A673 (cell line): Measurements from ENCODE around the gene TERB1. TPM values are rescaled to one million over a fixed set of nuclear protein-coding genes. Genes with fewer than 3 reads are reported as not detected.

Experiments used
- BruUV-seq: library from RNA; stranded (reverse); fragments of 400-500 nt; replicated peaks from 2 replicates; lab custom pipeline; 2021; lab: Mats Ljungman, UMichigan
- CTCF ChIA-PET: fragments of 300-600 bp; sonication (Branson Sonifier 250); formaldehyde crosslinking; loops from one replicate; lab custom pipeline; 2022; ENCODE audit warnings: antibody characterized with exemption; lab: Charles Lee
- POLR2A ChIA-PET: fragments of 300-600 bp; sonication (Branson Sonifier 250); formaldehyde crosslinking; loops from one replicate; lab custom pipeline; 2022; ENCODE audit warnings: antibody characterized with exemption; ENCODE audit not compliant: low non-redundant PET; lab: Charles Lee
- DNase-seq: peaks from one replicate; pipeline ENCODE4 v3.0.0-alpha.2; 2015; ENCODE audit warnings: low spot score
- H3K27ac ChIP-seq: fragments of 200-600 bp; sonication (generic); 2 replicates; pipeline ENCODE4 v1.5.1; 2016; ENCODE audit warnings: mixed run types, low read depth, mild to moderate bottlenecking, mixed read lengths, antibody characterized with exemption, low read length; ENCODE audit not compliant: poor library complexity, severe bottlenecking
- H3K27me3 ChIP-seq: fragments of 200-600 bp; sonication (generic); replicated peaks from 2 replicates; pipeline ENCODE4 v1.6.1; 2017; ENCODE audit warnings: mixed run types, low read depth, mild to moderate bottlenecking, mixed read lengths, antibody characterized with exemption, low read length; ENCODE audit not compliant: insufficient read depth, poor library complexity
- H3K36me3 ChIP-seq: fragments of 200-600 bp; sonication (generic); 2 replicates; pipeline ENCODE4 v1.6.1; 2016; ENCODE audit warnings: mixed run types, mild to moderate bottlenecking, mixed read lengths, antibody characterized with exemption, low read length; ENCODE audit not compliant: insufficient read depth, poor library complexity, severe bottlenecking
- H3K4me1 ChIP-seq: fragments of 200-600 bp; sonication (generic); 2 replicates; pipeline ENCODE4 v1.6.1; 2017; ENCODE audit warnings: mixed run types, mild to moderate bottlenecking, mixed read lengths, antibody characterized with exemption, low read length; ENCODE audit not compliant: insufficient read depth, poor library complexity, severe bottlenecking
- H3K4me3 ChIP-seq: fragments of 200-600 bp; sonication (generic); 2 replicates; pipeline ENCODE4 v1.5.1; 2016; ENCODE audit warnings: low read depth, mixed run types, mild to moderate bottlenecking, mixed read lengths, low read length; ENCODE audit not compliant: poor library complexity, severe bottlenecking
- H3K9me3 ChIP-seq: fragments of 200-600 bp; sonication (generic); 2 replicates; pipeline ENCODE4 v1.6.1; 2016; ENCODE audit warnings: mixed run types, low read depth, mild to moderate bottlenecking, mixed read lengths, antibody characterized with exemption, low read length; ENCODE audit not compliant: poor library complexity, severe bottlenecking
- EZH2 ChIP-seq: fragments of 200-600 bp; sonication (generic); IDR thresholded peaks from 2 replicates; pipeline ENCODE4 v1.6.1; 2017; ENCODE audit warnings: borderline replicate concordance, low read depth, mild to moderate bottlenecking, mixed read lengths, antibody characterized with exemption, low read length; ENCODE audit not compliant: poor library complexity, severe bottlenecking
- intact Hi-C: fragments of 100-400 bp; cut with micrococcal nuclease; formaldehyde crosslinking; loops from one replicate; pipeline ENCODE4 v1.10.0; 2022; ENCODE audit not compliant: unreplicated experiment
- total RNA-seq: library from RNA; stranded (reverse); gene quantifications from 2 replicates; pipeline ENCODE4 v1.2.3, GENCODE V29; 2021
- TF ChIP-seq, protein P1 (sequence below): fragments of 300-800, 200-600 bp; sonication (generic); conservative IDR thresholded peaks from 2 replicates; pipeline ENCODE4 v1.5.1; 2017; ENCODE audit warnings: low read depth, mild to moderate bottlenecking, antibody characterized with exemption, low read length, moderate library complexity, mixed read lengths

The TERB1 gene
- total RNA-seq, 1 experiment from 2014 or later = not detected

DNA sequence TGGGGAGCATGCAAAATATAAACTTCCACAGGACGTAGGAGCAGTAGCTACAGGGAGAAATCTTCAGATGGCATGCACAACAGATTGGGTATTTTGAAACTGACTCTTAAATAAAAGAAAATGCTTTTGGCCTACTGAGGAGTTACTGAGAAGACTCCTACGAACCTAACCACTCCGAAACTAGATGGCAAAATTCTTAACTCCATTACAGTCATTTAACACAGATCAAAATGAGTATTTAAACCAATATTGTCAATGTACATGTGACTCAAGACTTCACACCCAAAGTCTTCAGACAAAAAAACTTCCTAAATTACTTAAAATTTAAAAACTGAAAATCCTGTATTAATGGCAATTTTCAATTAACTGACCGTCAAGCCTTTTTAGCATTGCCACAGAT lies 8.4 kb upstream of the TERB1 start:
- no peaks in the 10 kb centered on the region for H3K4me1 ChIP-seq
- TSS peak; percentile 4 for BruUV-seq
- CTCF ChIA-PET = no interaction called here
- TF ChIP-seq EZH2 = no peak
- TF ChIP-seq, protein P1, sequence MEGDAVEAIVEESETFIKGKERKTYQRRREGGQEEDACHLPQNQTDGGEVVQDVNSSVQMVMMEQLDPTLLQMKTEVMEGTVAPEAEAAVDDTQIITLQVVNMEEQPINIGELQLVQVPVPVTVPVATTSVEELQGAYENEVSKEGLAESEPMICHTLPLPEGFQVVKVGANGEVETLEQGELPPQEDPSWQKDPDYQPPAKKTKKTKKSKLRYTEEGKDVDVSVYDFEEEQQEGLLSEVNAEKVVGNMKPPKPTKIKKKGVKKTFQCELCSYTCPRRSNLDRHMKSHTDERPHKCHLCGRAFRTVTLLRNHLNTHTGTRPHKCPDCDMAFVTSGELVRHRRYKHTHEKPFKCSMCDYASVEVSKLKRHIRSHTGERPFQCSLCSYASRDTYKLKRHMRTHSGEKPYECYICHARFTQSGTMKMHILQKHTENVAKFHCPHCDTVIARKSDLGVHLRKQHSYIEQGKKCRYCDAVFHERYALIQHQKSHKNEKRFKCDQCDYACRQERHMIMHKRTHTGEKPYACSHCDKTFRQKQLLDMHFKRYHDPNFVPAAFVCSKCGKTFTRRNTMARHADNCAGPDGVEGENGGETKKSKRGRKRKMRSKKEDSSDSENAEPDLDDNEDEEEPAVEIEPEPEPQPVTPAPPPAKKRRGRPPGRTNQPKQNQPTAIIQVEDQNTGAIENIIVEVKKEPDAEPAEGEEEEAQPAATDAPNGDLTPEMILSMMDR = no peak
- no peak for DNase-seq
- no peak overlapping the region for H3K27ac ChIP-seq
- intact Hi-C loops = no loop called here
- no peaks in the 10 kb centered on the region for H3K9me3 ChIP-seq
- no peaks in the 10 kb centered on the region for H3K27me3 ChIP-seq
- H3K4me3 ChIP-seq = no peak overlapping the region
- H3K36me3 ChIP-seq = peaks cover 72% of the 10 kb centered on the region
- POLR2A ChIA-PET = no interaction called here

DNA sequence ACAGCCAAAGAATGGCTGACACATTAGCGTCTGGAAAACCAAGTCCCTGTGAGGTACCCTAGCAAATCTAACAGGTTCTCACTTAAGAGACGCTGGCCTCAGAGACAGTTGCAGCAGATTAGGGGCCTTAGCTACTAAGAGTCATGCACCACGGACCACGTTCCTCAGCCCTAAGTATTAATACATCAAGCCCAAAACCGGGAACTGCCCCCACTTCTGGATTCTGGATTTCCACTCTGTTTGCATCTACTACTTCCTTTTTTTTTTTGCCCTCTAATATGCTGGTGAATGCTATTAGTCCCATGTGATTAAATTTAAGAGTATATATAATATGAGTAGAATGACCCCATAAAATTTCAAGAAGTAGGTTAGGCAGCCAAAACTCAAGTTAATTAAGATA lies 775 bp upstream of the TERB1 start:
- ChIA-PET POLR2A (no interaction called here), CTCF (no interaction called here)
- intact Hi-C loops = no loop called here
- Histone ChIP-seq H3K9me3 (no peaks in the 10 kb centered on the region), H3K4me3 (no peak overlapping the region), H3K4me1 (no peaks in the 10 kb centered on the region), H3K27ac (no peak overlapping the region), H3K27me3 (no peaks in the 10 kb centered on the region), H3K36me3 (peaks cover 45% of the 10 kb centered on the region)
- TF ChIP-seq EZH2 = no peak
- TF ChIP-seq, protein P1 = no peak
- no peak for DNase-seq
- BruUV-seq = no TSS peak

DNA sequence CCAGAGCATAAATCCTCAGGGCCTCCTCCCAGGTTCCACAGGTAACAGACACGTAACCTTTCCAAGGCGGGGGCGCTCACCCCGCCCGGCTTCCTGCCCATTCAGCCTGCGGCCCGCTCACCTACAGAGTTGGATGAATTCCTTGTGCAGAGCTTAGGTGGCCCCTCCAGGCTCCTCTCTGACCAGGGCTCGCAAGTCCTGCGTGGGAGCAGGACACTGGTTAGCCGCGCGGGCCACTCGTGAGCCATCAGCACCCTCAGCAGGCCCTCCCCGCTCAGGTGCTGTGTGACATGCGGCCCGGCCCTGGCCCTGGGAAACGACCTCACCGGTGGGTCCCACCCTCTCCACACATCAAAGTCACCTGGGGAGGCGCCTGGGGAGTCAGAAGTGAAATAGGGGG lies 528 bp downstream of the TERB1 start:
- POLR2A ChIA-PET = no interaction called here
- H3K27ac ChIP-seq = no peak overlapping the region
- no peaks in the 10 kb centered on the region for H3K4me1 ChIP-seq
- peaks cover 35% of the 10 kb centered on the region for H3K36me3 ChIP-seq
- no peaks in the 10 kb centered on the region for H3K27me3 ChIP-seq
- no peak for DNase-seq
- no peaks in the 10 kb centered on the region for H3K9me3 ChIP-seq
- no TSS peak for BruUV-seq
- intact Hi-C loops = no loop called here
- no peak overlapping the region for H3K4me3 ChIP-seq
- TF ChIP-seq, protein P1 = no peak
- no peak for TF ChIP-seq EZH2
- CTCF ChIA-PET = no interaction called here
